Naive thymus-derived CD4-positive, alpha-beta T cell (primary cell): ENCODE results near the gene IRF4. TPM values are rescaled to one million over a fixed set of nuclear protein-coding genes. Genes with fewer than 3 reads are reported as not detected.

Source experiments
- ATAC-seq: fragments of 150-1000 bp; cut with Tn5 transposase; 2 replicates; pipeline ENCODE4 v1.10.0; 2021; ENCODE audit warnings: mild to moderate bottlenecking, moderate library complexity
- CTCF ChIA-PET: fragments of 350-600 bp; sonication (Branson Sonifier 250); formaldehyde crosslinking; loops from one replicate; lab custom pipeline; 2021; ENCODE audit warnings: antibody characterized with exemption; lab: Charles Lee
- POLR2A ChIA-PET: fragments of 350-600 bp; sonication (Branson Sonifier 250); formaldehyde crosslinking; loops from one replicate; lab custom pipeline; 2021; ENCODE audit warnings: antibody characterized with exemption, inconsistent platforms; lab: Charles Lee
- DNase-seq, 9 donors: peaks; one replicate each; pipeline versions ENCODE4 v3.0.0 to v3.0.0-alpha.2; 2020 to 2022; ENCODE audit warnings: mixed read lengths in 1 of 9
- H3K27ac ChIP-seq: one replicate; pipeline ENCODE4 v1.7.0; 2013; ENCODE audit warnings: mild to moderate bottlenecking, low read depth, low read length, moderate library complexity
- H3K27me3 ChIP-seq, 2 donors: one replicate each; pipeline ENCODE4 v1.7.0; 2013; ENCODE audit warnings: low read length in 2 of 2, mild to moderate bottlenecking in 2 of 2, moderate library complexity in 2 of 2; ENCODE audit not compliant: control insufficient read depth in 2 of 2, insufficient read depth in 2 of 2
- H3K36me3 ChIP-seq, 3 experiments: 1 replicate in 2 of 3; 2 replicates in 1 of 3; pipeline ENCODE4 v1.7.0; 2013; ENCODE audit warnings: low read length in 3 of 3, mild to moderate bottlenecking in 3 of 3, moderate library complexity in 1 of 3; ENCODE audit not compliant: insufficient read depth in 3 of 3, control insufficient read depth in 2 of 3
- H3K4me1 ChIP-seq, 2 donors: one replicate each; pipeline ENCODE4 v1.7.0; 2013; ENCODE audit warnings: low read length in 2 of 2, mild to moderate bottlenecking in 2 of 2, moderate library complexity in 1 of 2; ENCODE audit not compliant: control insufficient read depth in 2 of 2, insufficient read depth in 2 of 2
- H3K4me3 ChIP-seq: 2 replicates; pipeline ENCODE4 v1.7.0; 2013; ENCODE audit warnings: mild to moderate bottlenecking, low read length
- H3K9me3 ChIP-seq, 3 experiments: 1 replicate in 2 of 3; 2 replicates in 1 of 3; pipeline ENCODE4 v1.7.0; 2013; ENCODE audit warnings: low read length in 3 of 3; ENCODE audit not compliant: control insufficient read depth in 2 of 3
- H3K27ac Mint-ChIP-seq, 9 donors: one replicate each; pipeline ENCODE4 v1.8.0; 2020 to 2022; ENCODE audit warnings: mixed read lengths in 9 of 9, mild to moderate bottlenecking in 8 of 9, moderate library complexity in 5 of 9, inconsistent platforms in 2 of 9
- H3K27me3 Mint-ChIP-seq, 5 donors: one replicate each; pipeline ENCODE4 v1.8.0; 2021 to 2022; ENCODE audit warnings: mixed read lengths in 5 of 5, mild to moderate bottlenecking in 1 of 5
- H3K36me3 Mint-ChIP-seq, 5 donors: one replicate each; pipeline ENCODE4 v1.8.0; 2020 to 2022; ENCODE audit warnings: mixed read lengths in 5 of 5, mild to moderate bottlenecking in 3 of 5, inconsistent platforms in 1 of 5
- H3K4me1 Mint-ChIP-seq, 7 donors: one replicate each; pipeline ENCODE4 v1.8.0; 2020 to 2022; ENCODE audit warnings: mixed read lengths in 7 of 7, mild to moderate bottlenecking in 3 of 7, inconsistent platforms in 1 of 7
- H3K4me3 Mint-ChIP-seq, 10 donors: one replicate each; pipeline ENCODE4 v1.8.0; 2020 to 2022; ENCODE audit warnings: mild to moderate bottlenecking in 10 of 10, mixed read lengths in 10 of 10, moderate library complexity in 6 of 10, inconsistent platforms in 2 of 10
- H3K9me3 Mint-ChIP-seq, 11 donors: one replicate each; pipeline ENCODE4 v1.8.0; 2020 to 2022; ENCODE audit warnings: mixed read lengths in 11 of 11, mild to moderate bottlenecking in 4 of 11, inconsistent platforms in 1 of 11, moderate library complexity in 1 of 11
- intact Hi-C, 2 donors: fragments of 100-400 bp; cut with micrococcal nuclease; formaldehyde crosslinking; loops; one replicate each; pipeline ENCODE4 v1.15.1; 2023
- polyA plus RNA-seq, 2 donors: library from polyadenylated mRNA; unstranded; fragments of 300-500 nt; fragmentation: Illumina TruSeq; gene quantifications; one replicate each; pipeline ENCODE4 v1.2.3, GENCODE V29; 2021
- total RNA-seq, 6 experiments: library from RNA in 5 of 6; stranded (reverse) in 5 of 6; gene quantifications; 1 replicate in 5 of 6; 2 replicates in 1 of 6; pipeline ENCODE4 v1.2.3 and lab custom pipeline; 2021 to 2026

IRF4 gene
- total and polyA plus RNA-seq, 7 experiments from 2014 or later, result 3.2 to 175 (median 13.0) TPM

GRCh38 chr6:448296-449056 is 56.9 kb downstream of the IRF4 start:
- H3K4me3 ChIP-seq, result peak overlapping the region; percentile 38
- H3K27me3 Mint-ChIP-seq, result peaks cover 0 to 2% (median 0%) of the 10 kb centered on the region in 5 donors
- ChIA-PET CTCF (no interaction called here), POLR2A (interaction anchor here (1.0 kb wide), 1 partner anchor 54 kb away, joined by 7 read pairs; no protein-coding TSS in a partner anchor)
- peaks cover 36 to 47% of the 10 kb centered on the region in 2 donors for H3K4me1 ChIP-seq
- ATAC-seq, result no peak
- peak overlapping the region in 7 of 9 donors; percentile 8 to 92 (median 81) for H3K27ac Mint-ChIP-seq
- H3K27ac ChIP-seq, result no peak overlapping the region
- H3K36me3 ChIP-seq, result no peaks in the 10 kb centered on the region
- peak overlapping the region in 8 of 10 donors; percentile 16 to 76 (median 56) for H3K4me3 Mint-ChIP-seq
- peaks cover 0 to 5% (median 0%) of the 10 kb centered on the region in 5 donors for H3K36me3 Mint-ChIP-seq
- no peaks in the 10 kb centered on the region for H3K27me3 ChIP-seq
- no peak for DNase-seq
- intact Hi-C loops, result loop anchor here in 1 of 2 donors (1.0 to 5.0 kb wide), 2 partner anchors 245 to 261 kb away; partner anchors contain the start of gene EXOC2
- peaks cover 35 to 56% (median 53%) of the 10 kb centered on the region in 7 donors for H3K4me1 Mint-ChIP-seq
- H3K9me3 ChIP-seq, result no peaks in the 10 kb centered on the region
- H3K9me3 Mint-ChIP-seq, result no peaks in the 10 kb centered on the region

GRCh38 chr6:449057-449430 is 57.5 kb downstream of the IRF4 start:
- H3K4me1 Mint-ChIP-seq, result peaks cover 32 to 50% (median 47%) of the 10 kb centered on the region in 7 donors
- H3K27me3 ChIP-seq, result no peaks in the 10 kb centered on the region
- no peaks in the 10 kb centered on the region for H3K36me3 ChIP-seq
- H3K9me3 Mint-ChIP-seq, result no peaks in the 10 kb centered on the region
- no peaks in the 10 kb centered on the region for H3K9me3 ChIP-seq
- ATAC-seq, result no peak
- H3K27ac ChIP-seq, result no peak overlapping the region
- H3K4me3 ChIP-seq, result no peak overlapping the region
- no peak overlapping the region for H3K4me3 Mint-ChIP-seq
- H3K27ac Mint-ChIP-seq, result peak overlapping the region in 3 of 9 donors; percentile 25 to 92 (median 84)
- ChIA-PET POLR2A (interaction anchor here (1.0 kb wide), 1 partner anchor 54 kb away, joined by 7 read pairs; no protein-coding TSS in a partner anchor), CTCF (no interaction called here)
- H3K4me1 ChIP-seq, result peaks cover 36 to 43% of the 10 kb centered on the region in 2 donors
- intact Hi-C loops, result loop anchor here in 1 of 2 donors (5.0 kb wide), 1 partner anchor 262 kb away; no protein-coding TSS in a partner anchor
- no peak for DNase-seq
- peaks cover 0 to 5% (median 0%) of the 10 kb centered on the region in 5 donors for H3K36me3 Mint-ChIP-seq
- H3K27me3 Mint-ChIP-seq, result peaks cover 0 to 2% (median 0%) of the 10 kb centered on the region in 5 donors

- peaks cover 0 to 2% (median 0%) of the 10 kb centered on the region in 5 donors for H3K27me3 Mint-ChIP-seq
- Histone ChIP-seq H3K36me3 (no peaks in the 10 kb centered on the region), H3K9me3 (no peaks in the 10 kb centered on the region), H3K27me3 (no peaks in the 10 kb centered on the region), H3K27ac (no peak overlapping the region), H3K4me3 (no peak overlapping the region), H3K4me1 (peaks cover 33 to 37% of the 10 kb centered on the region in 2 donors)
- H3K27ac Mint-ChIP-seq, result peak overlapping the region in 3 of 9 donors; percentile 25 to 92 (median 62)
- CTCF ChIA-PET, result no interaction called here
- DNase-seq (no peak), ATAC-seq (no peak)
- no peaks in the 10 kb centered on the region for H3K9me3 Mint-ChIP-seq
- intact Hi-C loops, result loop anchor here in 1 of 2 donors (5.0 kb wide), 1 partner anchor 262 kb away; no protein-coding TSS in a partner anchor
- H3K4me3 Mint-ChIP-seq, result no peak overlapping the region
- peaks cover 0 to 5% (median 0%) of the 10 kb centered on the region in 5 donors for H3K36me3 Mint-ChIP-seq
- POLR2A ChIA-PET, result interaction anchor here (0.8 to 1.0 kb wide), 2 partner anchors 50 to 53 kb away, joined by 3 to 7 read pairs; no protein-coding TSS in a partner anchor
- H3K4me1 Mint-ChIP-seq, result peaks cover 29 to 44% (median 41%) of the 10 kb centered on the region in 7 donors
Observed at GRCh38 chr6:449486-450419, 58.2 kb downstream of the IRF4 start.

GRCh38 chr6:451336-451735 is 59.8 kb downstream of the IRF4 start:
- intact Hi-C loops, result no loop called here
- Mint-ChIP-seq H3K4me3 (no peak overlapping the region), H3K27ac (no peak overlapping the region), H3K36me3 (peaks cover 0 to 7% (median 0%) of the 10 kb centered on the region in 5 donors), H3K4me1 (peaks cover 18 to 34% (median 31%) of the 10 kb centered on the region in 7 donors), H3K9me3 (no peaks in the 10 kb centered on the region), H3K27me3 (peaks cover 0 to 2% (median 0%) of the 10 kb centered on the region in 5 donors)
- Histone ChIP-seq H3K27me3 (no peaks in the 10 kb centered on the region), H3K4me3 (no peak overlapping the region), H3K4me1 (peaks cover 18 to 22% of the 10 kb centered on the region in 2 donors), H3K27ac (no peak overlapping the region), H3K36me3 (no peaks in the 10 kb centered on the region), H3K9me3 (no peaks in the 10 kb centered on the region)
- DNase-seq (peak in 1 of 9 donors; percentile 8), ATAC-seq (no peak)
- POLR2A ChIA-PET, result no interaction called here
- CTCF ChIA-PET, result no interaction called here

- Mint-ChIP-seq H3K9me3 (peaks cover 0 to 2% (median 0%) of the 10 kb centered on the region in 11 donors), H3K36me3 (peaks cover 0 to 7% (median 0%) of the 10 kb centered on the region in 5 donors), H3K4me3 (no peak overlapping the region), H3K27me3 (peaks cover 0 to under 1% (median 0%) of the 10 kb centered on the region in 5 donors), H3K27ac (peak overlapping the region in 1 of 9 donors; percentile 5), H3K4me1 (peaks cover 14 to 29% (median 26%) of the 10 kb centered on the region in 7 donors)
- ChIA-PET POLR2A (no interaction called here), CTCF (no interaction called here)
- Histone ChIP-seq H3K4me3 (no peak overlapping the region), H3K36me3 (no peaks in the 10 kb centered on the region), H3K27me3 (no peaks in the 10 kb centered on the region), H3K9me3 (no peaks in the 10 kb centered on the region), H3K27ac (no peak overlapping the region), H3K4me1 (peaks cover 13 to 16% of the 10 kb centered on the region in 2 donors)
- DNase-seq, result peak in 1 of 9 donors; percentile 3
- ATAC-seq, result no peak
- intact Hi-C loops, result no loop called here
Observed at GRCh38 chr6:451847-452246, 60.3 kb downstream of the IRF4 start.
